PC-9 (cell line): Measurements from ENCODE around the gene NPY4R.
"Not testable (repeated sequence)": the region's sequence is repeated elsewhere in the genome, so short reads cannot be mapped to it uniquely, and the experiment has no call there.

ENCODE experiments used
- CTCF ChIP-seq: fragments of 200-600 bp; sonication (generic); conservative IDR thresholded peaks from 2 replicates; pipeline ENCODE4 v1.6.1; 2017; ENCODE audit warnings: mixed run types, antibody characterized with exemption, mild to moderate bottlenecking, moderate library complexity
- EZH2 ChIP-seq: fragments of 200-600 bp; sonication (generic); IDR thresholded peaks from 2 replicates; pipeline ENCODE4 v1.8.0; 2017; ENCODE audit warnings: antibody characterized with exemption, low read depth

GRCh38 chr10:46440942-46441341 lies 24.8 kb downstream of the NPY4R start:
- TF ChIP-seq CTCF, EZH2: not testable (repeated sequence)
